A549 (cell line): ENCODE measurements around the gene AIMP1.

ENCODE experiments used
- CTCF ChIP-seq: fragments of >200 bp; sonication (Bioruptor Twin); formaldehyde crosslinking; IDR thresholded peaks from 3 replicates; pipeline ENCODE4 v1.5.1; 2016
- EP300 ChIP-seq, 2 experiments: fragments of >200 bp; sonication (Bioruptor Twin); formaldehyde crosslinking; IDR thresholded peaks; 2 replicates in 1 of 2; 3 replicates in 1 of 2; pipeline ENCODE4 v1.6.1; 2016 to 2017
- NFE2L2 ChIP-seq: fragments of 150-350 bp; conservative IDR thresholded peaks from 2 replicates; pipeline ENCODE4 v1.6.1; 2014; ENCODE audit warnings: low read length

- no peak for TF ChIP-seq NFE2L2
- TF ChIP-seq EP300 (IDR thresholded peaks at IDR 0.05) = no peak
- TF ChIP-seq CTCF = no peak
Measured at GRCh38 chr4:106312997-106313522, 3.3 kb upstream of the AIMP1 start.
